Activated naive CD8-positive, alpha-beta T cell treated with anti-CD3 and anti-CD28 coated beads, Interleukin-2, amount 50 U/mL, for 16 hours (primary cell): ENCODE measurements around the gene AP5Z1.

ENCODE experiments used
- DNase-seq: peaks from one replicate; pipeline ENCODE4 v3.0.0-alpha.2; 2020; ENCODE audit warnings: low read depth, low spot score

The AP5Z1 gene

GRCh38 chr7:4765776-4766490 is 9.5 kb upstream of the AP5Z1 start:
- no peak for DNase-seq

GRCh38 chr7:4766666-4767519 is 8.5 kb upstream of the AP5Z1 start:
- no peak for DNase-seq

GRCh38 chr7:4768597-4769569 is 6.5 kb upstream of the AP5Z1 start:
- no peak for DNase-seq

GRCh38 chr7:4769761-4770160 is 5.7 kb upstream of the AP5Z1 start:
- no peak for DNase-seq

- DNase-seq, result no peak
Observed at GRCh38 chr7:4770886-4771285, 4.5 kb upstream of the AP5Z1 start.

- no peak for DNase-seq
Observed at GRCh38 chr7:4771737-4772136, 3.7 kb upstream of the AP5Z1 start.

GRCh38 chr7:4772306-4772705 is 3.1 kb upstream of the AP5Z1 start:
- no peak for DNase-seq

GRCh38 chr7:4774007-4774406 is 1.4 kb upstream of the AP5Z1 start:
- no peak for DNase-seq

- DNase-seq, result no peak
Observed at GRCh38 chr7:4774658-4775249, 669 bp upstream of the AP5Z1 start.

- DNase-seq, result no peak
Observed at GRCh38 chr7:4775848-4776623, 613 bp downstream of the AP5Z1 start.

GRCh38 chr7:4779118-4779517 is 3.7 kb downstream of the AP5Z1 start:
- no peak for DNase-seq

GRCh38 chr7:4781366-4782069 is 6.1 kb downstream of the AP5Z1 start:
- no peak for DNase-seq

- DNase-seq, result no peak
Observed at GRCh38 chr7:4782333-4783291, 7.2 kb downstream of the AP5Z1 start.

GRCh38 chr7:4783292-4783652 is 7.8 kb downstream of the AP5Z1 start:
- no peak for DNase-seq

GRCh38 chr7:4783762-4784351 is 8.4 kb downstream of the AP5Z1 start:
- no peak for DNase-seq

GRCh38 chr7:4784799-4785198 is 9.4 kb downstream of the AP5Z1 start:
- DNase-seq, result no peak

GRCh38 chr7:4785371-4785770 is 9.9 kb downstream of the AP5Z1 start:
- no peak for DNase-seq

GRCh38 chr7:4786015-4786414 is 10.6 kb downstream of the AP5Z1 start:
- DNase-seq, result no peak

GRCh38 chr7:4787541-4787940 is 12.1 kb downstream of the AP5Z1 start:
- no peak for DNase-seq
